GM19043 (cell line): ENCODE results near the gene PLEKHA7.
"Not testable (repeated sequence)": the region's sequence is repeated elsewhere in the genome, so short reads cannot be mapped to it uniquely, and the experiment has no call there.

Experiments used
- ATAC-seq: cut with Tn5 transposase; IDR thresholded peaks from one replicate; pipeline ENCODE4 v1.9.1; 2021; ENCODE audit warnings: low read depth; ENCODE audit not compliant: unreplicated experiment

The PLEKHA7 gene

GRCh38 chr11:16979703-16980622, 34.3 kb downstream of the PLEKHA7 start:
- no peak for ATAC-seq

GRCh38 chr11:16977994-16978315, 36.3 kb downstream of the PLEKHA7 start:
- no peak for ATAC-seq

- no peak for ATAC-seq
These were observed 36.8 kb downstream of the PLEKHA7 start for GRCh38 chr11:16977136-16977993.

GRCh38 chr11:16976379-16976778, 37.8 kb downstream of the PLEKHA7 start:
- no peak for ATAC-seq

GRCh38 chr11:16975906-16976305, 38.3 kb downstream of the PLEKHA7 start:
- ATAC-seq: no peak

- ATAC-seq: no peak
These were observed 40.8 kb downstream of the PLEKHA7 start for GRCh38 chr11:16973338-16973964.

- no peak for ATAC-seq
These were observed 44.9 kb downstream of the PLEKHA7 start for GRCh38 chr11:16969010-16969999.

GRCh38 chr11:16968196-16968595, 46.0 kb downstream of the PLEKHA7 start:
- ATAC-seq: no peak

- no peak for ATAC-seq
These were observed 47.1 kb downstream of the PLEKHA7 start for GRCh38 chr11:16966930-16967671.

GRCh38 chr11:16964501-16964900, 49.7 kb downstream of the PLEKHA7 start:
- no peak for ATAC-seq

- ATAC-seq: no peak
These were observed 50.8 kb downstream of the PLEKHA7 start for GRCh38 chr11:16963316-16963876.

- not testable (repeated sequence) for ATAC-seq
These were observed 51.6 kb downstream of the PLEKHA7 start for GRCh38 chr11:16962589-16962988.

GRCh38 chr11:16962146-16962545, 52.1 kb downstream of the PLEKHA7 start:
- ATAC-seq: no peak

GRCh38 chr11:16960250-16960649, 54.0 kb downstream of the PLEKHA7 start:
- ATAC-seq: no peak

GRCh38 chr11:16959602-16960001, 54.6 kb downstream of the PLEKHA7 start:
- ATAC-seq: no peak

GRCh38 chr11:16958833-16959232, 55.4 kb downstream of the PLEKHA7 start:
- no peak for ATAC-seq

- ATAC-seq: no peak
These were observed 57.6 kb downstream of the PLEKHA7 start for GRCh38 chr11:16956538-16957153.

- no peak for ATAC-seq
These were observed 60.6 kb downstream of the PLEKHA7 start for GRCh38 chr11:16953663-16954062.
